ENCODE data around the gene FSTL5.
"Not testable (repeated sequence)": the region's sequence is repeated elsewhere in the genome, so short reads cannot be mapped to it uniquely, and the experiment has no call there.

The FSTL5 gene

GRCh38 chr4:162163892-162164759, at the start of gene FSTL5:
TSS of gene FSTL5 (minus strand) at chr4:162164000. CDS start at chr4:162111396, 52,604 bp downstream.
- Histone ChIP-seq H3K9me3 (replicated peaks in 1 of 11) (no peaks in the 10 kb centered on the region), H3K4me3 (peak within 1 kb of the TSS; percentile 50 to 69 (median 60)), H3K27ac (no peak within 1 kb of the TSS; a peak in 1 of 22 replicates), H4K20me1 (no peaks in the 10 kb centered on the region), H3K36me3 (no peaks in the 10 kb centered on the region), H3K9ac (peak within 1 kb of the TSS in 7 of 11 experiments; percentile 8 to 56 (median 40); a peak in 9 of 22 replicates), H3K4me1 (peaks cover 0 to 7% (median 0%) of the 10 kb centered on the region in 10 experiments; a peak in 1 of 20 replicates), H3K4me2 (peak within 1 kb of the TSS; percentile 50 to 78 (median 57)), H3K27me3 (no peaks in the 10 kb centered on the region)
- TF ChIP-seq Cebpa-rat (IDR thresholded peaks at IDR 0.05), result no peak

DNA sequence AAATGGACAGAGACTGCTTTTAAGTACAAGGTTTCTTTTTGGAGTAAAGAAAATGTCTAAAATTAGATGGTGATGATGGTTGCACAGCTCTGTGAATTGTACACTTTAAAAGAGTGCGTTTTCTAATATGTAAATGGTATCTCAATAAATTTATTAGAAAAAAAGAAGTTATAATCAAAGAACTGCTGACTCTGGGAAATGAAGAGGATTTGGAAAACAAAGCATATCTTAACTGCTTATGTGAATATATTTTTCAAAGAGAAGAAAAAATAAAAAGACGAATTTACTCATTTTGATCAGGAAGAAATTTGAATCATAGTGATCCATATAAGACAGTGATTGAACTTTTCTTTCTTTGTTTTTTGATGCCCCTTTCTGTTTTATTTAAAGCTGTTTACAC, 45.9 kb upstream of the FSTL5 start:
- TF ChIP-seq Cebpa-rat (IDR thresholded peaks at IDR 0.05), result no peak
- Histone ChIP-seq H3K9me3 (replicated peaks in 1 of 11) (no peaks in the 10 kb centered on the region; a peak in 1 of 22 replicates), H3K4me3 (no peak overlapping the region), H3K9ac (no peak overlapping the region), H3K27me3 (no peaks in the 10 kb centered on the region), H4K20me1 (no peaks in the 10 kb centered on the region), H3K4me1 (no peaks in the 10 kb centered on the region), H3K27ac (no peak overlapping the region), H3K36me3 (no peaks in the 10 kb centered on the region), H3K4me2 (no peak overlapping the region)

- H3K4me2 ChIP-seq; H3K9me3 ChIP-seq (replicated peaks in 1 of 11); H3K27me3 ChIP-seq; H3K9ac ChIP-seq; H3K4me3 ChIP-seq; H3K4me1 ChIP-seq; H3K27ac ChIP-seq; H4K20me1 ChIP-seq; H3K36me3 ChIP-seq: not testable (repeated sequence)
Observed at GRCh38 chr4:162203478-162203877, 39.7 kb upstream of the FSTL5 start.

DNA sequence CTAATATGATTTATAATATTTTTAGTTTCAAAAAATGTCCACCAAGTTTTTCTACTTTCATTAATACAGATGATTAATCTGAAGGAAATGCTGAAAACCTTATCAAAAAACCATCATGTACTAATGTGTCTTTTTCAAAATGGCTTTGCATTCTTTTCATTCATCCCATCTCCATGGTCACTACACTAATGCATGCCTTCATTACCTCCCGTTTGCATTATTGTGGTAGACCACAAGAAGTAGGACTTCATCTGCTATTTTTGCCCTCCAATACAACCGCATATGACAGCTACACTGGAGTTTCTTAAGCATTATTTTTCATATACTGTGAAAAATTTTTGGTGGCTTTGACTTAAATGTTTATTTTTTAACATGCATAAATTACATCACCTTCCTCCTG, 37.9 kb upstream of the FSTL5 start:
- no peaks in the 10 kb centered on the region for H3K27me3 ChIP-seq
- no peak overlapping the region for H3K4me3 ChIP-seq
- TF ChIP-seq Cebpa-rat (IDR thresholded peaks at IDR 0.05), result no peak
- no peak overlapping the region for H3K4me2 ChIP-seq
- no peaks in the 10 kb centered on the region for H4K20me1 ChIP-seq
- H3K27ac ChIP-seq, result no peak overlapping the region
- H3K9ac ChIP-seq, result no peak overlapping the region
- no peaks in the 10 kb centered on the region for H3K36me3 ChIP-seq
- H3K9me3 ChIP-seq (replicated peaks in 1 of 11), result peaks cover 0 to 9% (median 6%) of the 10 kb centered on the region in 11 experiments; a peak in 11 of 22 replicates
- peaks cover 0 to 5% (median 0%) of the 10 kb centered on the region in 10 experiments; a peak in 1 of 20 replicates for H3K4me1 ChIP-seq

GRCh38 chr4:162170509-162170908, 6.7 kb upstream of the FSTL5 start:
- no peaks in the 10 kb centered on the region for H3K27me3 ChIP-seq
- H3K4me3 ChIP-seq, result no peak overlapping the region
- H3K9ac ChIP-seq, result no peak overlapping the region
- peak overlapping the region in 2 of 11 experiments; percentile 17 to 55; a peak in 2 of 22 replicates for H3K4me2 ChIP-seq
- no peaks in the 10 kb centered on the region for H3K36me3 ChIP-seq
- no peak for TF ChIP-seq Cebpa-rat (IDR thresholded peaks at IDR 0.05)
- H4K20me1 ChIP-seq, result no peaks in the 10 kb centered on the region
- H3K27ac ChIP-seq, result no peak overlapping the region
- no peaks in the 10 kb centered on the region for H3K9me3 ChIP-seq (replicated peaks in 1 of 11)
- peaks cover 0 to 9% (median 0%) of the 10 kb centered on the region in 10 experiments; a peak in 4 of 20 replicates for H3K4me1 ChIP-seq

- Histone ChIP-seq H3K9ac (no peak overlapping the region), H3K4me2 (peak overlapping the region in 7 of 11 experiments; percentile 50 to 78 (median 62); a peak in 8 of 22 replicates), H3K4me3 (peak overlapping the region in 2 of 10 experiments; percentile 56 to 64; a peak in 1 of 20 replicates), H4K20me1 (no peaks in the 10 kb centered on the region), H3K9me3 (replicated peaks in 1 of 11) (no peaks in the 10 kb centered on the region), H3K4me1 (peaks cover 0 to 7% (median 0%) of the 10 kb centered on the region in 10 experiments; a peak in 1 of 20 replicates), H3K27ac (no peak overlapping the region), H3K27me3 (no peaks in the 10 kb centered on the region), H3K36me3 (no peaks in the 10 kb centered on the region)
- no peak for TF ChIP-seq Cebpa-rat (IDR thresholded peaks at IDR 0.05)
Observed at GRCh38 chr4:162164906-162165510, 1.2 kb upstream of the FSTL5 start.

GRCh38 chr4:162162672-162163071, 1.1 kb downstream of the FSTL5 start:
- no peak overlapping the region for H3K4me3 ChIP-seq
- no peak overlapping the region for H3K4me2 ChIP-seq
- no peak overlapping the region for H3K27ac ChIP-seq
- TF ChIP-seq Cebpa-rat (IDR thresholded peaks at IDR 0.05), result no peak
- no peaks in the 10 kb centered on the region for H3K9me3 ChIP-seq (replicated peaks in 1 of 11)
- H3K36me3 ChIP-seq, result no peaks in the 10 kb centered on the region
- H3K27me3 ChIP-seq, result no peaks in the 10 kb centered on the region
- H4K20me1 ChIP-seq, result no peaks in the 10 kb centered on the region
- H3K9ac ChIP-seq, result no peak overlapping the region
- peaks cover 0 to 7% (median 0%) of the 10 kb centered on the region in 10 experiments; a peak in 1 of 20 replicates for H3K4me1 ChIP-seq

- Histone ChIP-seq H3K4me2 (no peak overlapping the region), H3K27me3 (no peaks in the 10 kb centered on the region), H3K27ac (no peak overlapping the region), H3K4me1 (no peaks in the 10 kb centered on the region), H4K20me1 (no peaks in the 10 kb centered on the region), H3K4me3 (no peak overlapping the region), H3K36me3 (no peaks in the 10 kb centered on the region), H3K9ac (no peak overlapping the region), H3K9me3 (replicated peaks in 1 of 11) (no peaks in the 10 kb centered on the region)
- TF ChIP-seq Cebpa-rat (IDR thresholded peaks at IDR 0.05), result no peak
Observed at GRCh38 chr4:162157241-162157640, 6.6 kb downstream of the FSTL5 start.

DNA sequence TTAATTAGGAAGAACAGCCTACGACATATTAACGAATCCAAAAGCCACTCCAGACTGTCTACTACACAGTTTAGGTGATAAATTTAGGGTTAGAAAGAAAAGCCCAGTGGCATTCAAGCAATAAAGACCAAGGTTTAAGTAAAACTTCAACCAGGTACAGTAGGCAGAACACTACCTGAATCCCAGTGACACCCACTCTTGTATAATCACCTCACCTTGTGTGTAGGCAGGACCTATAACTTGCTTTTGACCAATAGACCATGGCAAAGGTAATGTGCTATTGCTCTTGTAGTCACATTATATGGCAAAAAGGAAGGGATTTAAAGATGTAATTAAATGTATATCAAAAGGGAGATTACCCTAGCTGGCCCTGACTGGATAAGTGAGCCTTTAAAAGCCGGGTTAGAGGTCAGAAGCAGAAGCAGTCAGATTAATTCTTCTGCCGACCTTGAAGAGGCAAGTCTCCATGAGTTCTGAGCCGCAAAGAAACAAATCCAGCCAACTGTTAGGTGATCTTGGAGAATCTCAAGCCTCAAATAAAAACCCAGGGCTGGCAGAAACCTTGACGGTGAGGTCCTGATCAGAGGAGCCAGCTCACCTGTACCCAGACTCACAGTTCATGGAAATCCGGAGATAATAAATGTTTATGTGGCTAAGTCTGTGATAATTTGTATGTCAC, 8.8 kb downstream of the FSTL5 start:
- H3K9me3 ChIP-seq (replicated peaks in 1 of 11), result no peaks in the 10 kb centered on the region
- no peak for TF ChIP-seq Cebpa-rat (IDR thresholded peaks at IDR 0.05)
- H3K4me2 ChIP-seq, result no peak overlapping the region
- H4K20me1 ChIP-seq, result no peaks in the 10 kb centered on the region
- no peaks in the 10 kb centered on the region for H3K27me3 ChIP-seq
- H3K36me3 ChIP-seq, result no peaks in the 10 kb centered on the region
- no peaks in the 10 kb centered on the region; a peak in 1 of 20 replicates for H3K4me1 ChIP-seq
- no peak overlapping the region for H3K9ac ChIP-seq
- H3K4me3 ChIP-seq, result no peak overlapping the region
- H3K27ac ChIP-seq, result no peak overlapping the region
